Neuronal stem cell (in vitro differentiated cells): ENCODE data around the gene WSCD2.

ENCODE experiments used
- DNase-seq: peaks from one replicate; pipeline ENCODE4 v3.0.0-alpha.2; 2013; ENCODE audit warnings: low spot score
- H2AFZ ChIP-seq: one replicate; pipeline ENCODE4 v1.6.1; 2013; ENCODE audit warnings: mild to moderate bottlenecking, low read length, inconsistent platforms
- H2AK5ac ChIP-seq: 2 replicates; pipeline ENCODE4 v1.6.1; 2013; ENCODE audit warnings: low read depth, mild to moderate bottlenecking, inconsistent platforms, low read length, moderate library complexity, mixed read lengths
- H2BK120ac ChIP-seq: 2 replicates; pipeline ENCODE4 v1.6.1; 2013; ENCODE audit warnings: low read depth, mild to moderate bottlenecking, inconsistent platforms, low read length, moderate library complexity, mixed read lengths
- H2BK12ac ChIP-seq: one replicate; pipeline ENCODE4 v1.6.1; 2013; ENCODE audit warnings: low read length, inconsistent platforms
- H2BK15ac ChIP-seq: 2 replicates; pipeline ENCODE4 v1.6.1; 2013; ENCODE audit warnings: mild to moderate bottlenecking, low read length, inconsistent platforms, mixed read lengths
- H2BK5ac ChIP-seq: one replicate; pipeline ENCODE4 v1.6.1; 2013; ENCODE audit warnings: inconsistent platforms, mild to moderate bottlenecking, low read length, moderate library complexity
- H3K14ac ChIP-seq: one replicate; pipeline ENCODE4 v1.6.1; 2013; ENCODE audit warnings: low read length, inconsistent platforms
- H3K18ac ChIP-seq: 2 replicates; pipeline ENCODE4 v1.6.1; 2013; ENCODE audit warnings: low read length, inconsistent platforms
- H3K23ac ChIP-seq: 2 replicates; pipeline ENCODE4 v1.6.1; 2013; ENCODE audit warnings: low read depth, mild to moderate bottlenecking, mixed read lengths, low read length, inconsistent platforms; ENCODE audit not compliant: poor library complexity
- H3K27ac ChIP-seq: replicated peaks from 3 replicates; pipeline ENCODE4 v1.5.1; 2013; ENCODE audit warnings: low read length, inconsistent platforms
- H3K27me3 ChIP-seq, 3 experiments: 2 replicates each; pipeline ENCODE4 v1.6.1; 2013; ENCODE audit warnings: low read length in 3 of 3, mild to moderate bottlenecking in 2 of 3, inconsistent platforms in 1 of 3, low read depth in 1 of 3, mixed read lengths in 1 of 3, moderate library complexity in 1 of 3; ENCODE audit not compliant: control insufficient read depth in 3 of 3, insufficient read depth in 3 of 3
- H3K36me3 ChIP-seq, 2 donors: replicated peaks in 1 of 2; 2 replicates each; pipeline ENCODE4 v1.6.1; 2013; ENCODE audit warnings: low read length in 2 of 2; ENCODE audit not compliant: control insufficient read depth in 2 of 2, insufficient read depth in 2 of 2
- H3K4ac ChIP-seq: 2 replicates; pipeline ENCODE4 v1.6.1; 2013; ENCODE audit warnings: inconsistent platforms, mild to moderate bottlenecking, low read length, moderate library complexity
- H3K4me1 ChIP-seq, 2 donors: 1 replicate in 1 of 2; 2 replicates in 1 of 2; pipeline ENCODE4 v1.6.1; 2013; ENCODE audit warnings: low read length in 2 of 2, low read depth in 1 of 2; ENCODE audit not compliant: control insufficient read depth in 2 of 2, insufficient read depth in 1 of 2
- H3K4me2 ChIP-seq: one replicate; pipeline ENCODE4 v1.6.1; 2013; ENCODE audit warnings: mild to moderate bottlenecking, low read length, inconsistent platforms; ENCODE audit not compliant: insufficient read depth, poor library complexity, severe bottlenecking
- H3K4me3 ChIP-seq, 2 donors: 2 replicates each; pipeline ENCODE4 v1.5.1; 2013; ENCODE audit warnings: low read length in 2 of 2, mild to moderate bottlenecking in 2 of 2, inconsistent platforms in 1 of 2, moderate library complexity in 1 of 2
- H3K79me1 ChIP-seq: one replicate; pipeline ENCODE4 v1.6.1; 2013; ENCODE audit warnings: low read depth, mild to moderate bottlenecking, inconsistent platforms, low read length, moderate library complexity
- H3K9ac ChIP-seq: one replicate; pipeline ENCODE4 v1.6.1; 2013; ENCODE audit warnings: mild to moderate bottlenecking, low read depth, low read length, inconsistent platforms; ENCODE audit not compliant: poor library complexity
- H3K9me3 ChIP-seq, 2 donors: replicated peaks in 1 of 2; 2 replicates each; pipeline versions ENCODE3 to v1.6.1; 2013; ENCODE audit warnings: low read length in 2 of 2, mild to moderate bottlenecking in 2 of 2, inconsistent platforms in 1 of 2, low read depth in 1 of 2, mixed read lengths in 1 of 2, moderate library complexity in 1 of 2; ENCODE audit not compliant: control insufficient read depth in 2 of 2, insufficient read depth in 1 of 2
- H4K8ac ChIP-seq: one replicate; pipeline ENCODE4 v1.6.1; 2013; ENCODE audit warnings: low read depth, mild to moderate bottlenecking, inconsistent platforms, low read length, moderate library complexity
- H4K91ac ChIP-seq: one replicate; pipeline ENCODE4 v1.6.1; 2013; ENCODE audit warnings: low read length, low read depth, mild to moderate bottlenecking, inconsistent platforms; ENCODE audit not compliant: poor library complexity
- WGBS, 2 donors: extraction: QIAGEN DNeasy Blood & Tissue Kit; methylation state at CpG; one replicate each; pipeline ENCODE4 v1.1.7; 2013; ENCODE audit warnings: missing lambda C conversion rate in 2 of 2, mixed read lengths in 1 of 2; ENCODE audit not compliant: insufficient read length in 2 of 2, insufficient replicate concordance in 1 of 2; ENCODE audit errors: extremely low coverage in 2 of 2; 5-methylcytosine and 5-hydroxymethylcytosine counted together

The WSCD2 gene

GRCh38 chr12:108235985-108236263 is 106.8 kb downstream of the WSCD2 start:
- Histone ChIP-seq H4K91ac (no peak overlapping the region), H3K14ac (no peak overlapping the region), H3K23ac (no peak overlapping the region), H2BK5ac (no peak overlapping the region), H2BK15ac (no peak overlapping the region), H3K27me3 (peaks cover 0 to 4% (median 0%) of the 10 kb centered on the region in 3 experiments), H4K8ac (no peak overlapping the region), H2AK5ac (no peak overlapping the region), H3K36me3 (no peaks in the 10 kb centered on the region), H2AFZ (peak overlapping the region; percentile 10), H3K79me1 (no peaks in the 10 kb centered on the region), H3K27ac (no peak overlapping the region), H3K4me3 (no peak overlapping the region), H3K9me3 (no peaks in the 10 kb centered on the region), H3K4ac (no peak overlapping the region), H3K4me1 (peaks cover 7 to 19% of the 10 kb centered on the region in 2 donors), H3K18ac (no peak overlapping the region), H3K9ac (no peak overlapping the region), H2BK120ac (no peak overlapping the region), H2BK12ac (no peak overlapping the region), H3K4me2 (no peak overlapping the region)
- no CpG with 5 or more reads among the region's 3 CpGs for WGBS, 2 donors
- no peak for DNase-seq

GRCh38 chr12:108236366-108236765 is 107.3 kb downstream of the WSCD2 start:
- Histone ChIP-seq H2BK5ac (no peak overlapping the region), H3K27ac (no peak overlapping the region), H3K79me1 (no peaks in the 10 kb centered on the region), H3K9me3 (no peaks in the 10 kb centered on the region), H3K23ac (no peak overlapping the region), H2AK5ac (no peak overlapping the region), H3K4me1 (peaks cover 7 to 19% of the 10 kb centered on the region in 2 donors), H2AFZ (no peak overlapping the region), H3K36me3 (no peaks in the 10 kb centered on the region), H3K14ac (no peak overlapping the region), H2BK15ac (no peak overlapping the region), H3K27me3 (peaks cover 0 to 4% (median 0%) of the 10 kb centered on the region in 3 experiments), H2BK120ac (no peak overlapping the region), H3K9ac (no peak overlapping the region), H3K4ac (no peak overlapping the region), H3K18ac (no peak overlapping the region), H3K4me2 (no peak overlapping the region), H2BK12ac (no peak overlapping the region), H3K4me3 (no peak overlapping the region), H4K91ac (no peak overlapping the region), H4K8ac (no peak overlapping the region)
- DNase-seq: no peak
- no CpG with 5 or more reads among the region's 1 CpG for WGBS, 2 donors

GRCh38 chr12:108237272-108237671 is 108.2 kb downstream of the WSCD2 start:
- no CpG with 5 or more reads among the region's 3 CpGs for WGBS, 2 donors

GRCh38 chr12:108238474-108238873 is 109.4 kb downstream of the WSCD2 start:
- Histone ChIP-seq H3K4me3 (no peak overlapping the region), H3K9ac (no peak overlapping the region), H3K27ac (no peak overlapping the region), H3K27me3 (peaks cover 0 to 4% (median 0%) of the 10 kb centered on the region in 3 experiments), H2BK120ac (no peak overlapping the region), H3K14ac (no peak overlapping the region), H3K9me3 (no peaks in the 10 kb centered on the region), H4K8ac (no peak overlapping the region), H3K18ac (no peak overlapping the region), H3K79me1 (no peaks in the 10 kb centered on the region), H2BK12ac (no peak overlapping the region), H2BK5ac (no peak overlapping the region), H3K4me2 (no peak overlapping the region), H2BK15ac (no peak overlapping the region), H3K36me3 (no peaks in the 10 kb centered on the region), H3K4ac (no peak overlapping the region), H3K23ac (no peak overlapping the region), H2AFZ (no peak overlapping the region), H3K4me1 (peaks cover 7 to 22% of the 10 kb centered on the region in 2 donors), H4K91ac (no peak overlapping the region), H2AK5ac (no peak overlapping the region)
- WGBS, 2 donors: no CpG with 5 or more reads among the region's 3 CpGs
- DNase-seq: no peak

More at GRCh38 chr12:108237272-108237671, 108.2 kb downstream of the WSCD2 start:
- DNase-seq: no peak
- Histone ChIP-seq H3K4ac (no peak overlapping the region), H3K18ac (no peak overlapping the region), H3K14ac (no peak overlapping the region), H4K91ac (no peak overlapping the region), H2BK120ac (no peak overlapping the region), H3K9ac (no peak overlapping the region), H2AK5ac (no peak overlapping the region), H3K9me3 (no peaks in the 10 kb centered on the region), H3K27ac (no peak overlapping the region), H3K4me2 (no peak overlapping the region), H3K4me1 (peaks cover 7 to 22% of the 10 kb centered on the region in 2 donors), H2BK15ac (no peak overlapping the region), H3K23ac (no peak overlapping the region), H4K8ac (no peak overlapping the region), H2BK12ac (no peak overlapping the region), H3K27me3 (peaks cover 0 to 4% (median 0%) of the 10 kb centered on the region in 3 experiments), H2BK5ac (no peak overlapping the region), H3K4me3 (no peak overlapping the region), H3K79me1 (no peaks in the 10 kb centered on the region), H2AFZ (no peak overlapping the region), H3K36me3 (no peaks in the 10 kb centered on the region)
